ENCODE results near the gene LRRIQ4.

Gene LRRIQ4

GRCh38 chr3:169809230-169809795 lies 3.4 kb upstream of the LRRIQ4 start:
- DNase-seq (ENCODE audit: low spot score), result no peak

GRCh38 chr3:169811631-169812331 lies 889 bp upstream of the LRRIQ4 start:
- DNase-seq (ENCODE audit: low spot score), result no peak

- no peak for DNase-seq (ENCODE audit: low spot score)
These were observed 608 bp downstream of the LRRIQ4 start for GRCh38 chr3:169813278-169813677.

GRCh38 chr3:169813757-169814517 lies 1.3 kb downstream of the LRRIQ4 start:
- peak; percentile 79 for DNase-seq (ENCODE audit: low spot score)

- no peak for DNase-seq (ENCODE audit: low spot score)
These were observed 3.0 kb downstream of the LRRIQ4 start for GRCh38 chr3:169815590-169816150.

- no peak for DNase-seq (ENCODE audit: low spot score)
These were observed 5.6 kb downstream of the LRRIQ4 start for GRCh38 chr3:169818316-169818715.

GRCh38 chr3:169822091-169822490 lies 9.4 kb downstream of the LRRIQ4 start:
- DNase-seq (ENCODE audit: low spot score), result no peak

GRCh38 chr3:169822540-169822939 lies 9.9 kb downstream of the LRRIQ4 start:
- DNase-seq (ENCODE audit: low spot score), result no peak

GRCh38 chr3:169822983-169823382 lies 10.3 kb downstream of the LRRIQ4 start:
- no peak for DNase-seq (ENCODE audit: low spot score)

- no peak for DNase-seq (ENCODE audit: low spot score)
These were observed 12.6 kb downstream of the LRRIQ4 start for GRCh38 chr3:169825316-169825715.

- DNase-seq (ENCODE audit: low spot score), result no peak
These were observed 15.0 kb downstream of the LRRIQ4 start for GRCh38 chr3:169827712-169828111.

GRCh38 chr3:169835533-169835932 lies 22.9 kb downstream of the LRRIQ4 start:
- DNase-seq (ENCODE audit: low spot score), result no peak

GRCh38 chr3:169836078-169836941 lies 23.6 kb downstream of the LRRIQ4 start:
- no peak for DNase-seq (ENCODE audit: low spot score)

GRCh38 chr3:169836942-169837275 lies 24.2 kb downstream of the LRRIQ4 start:
- DNase-seq (ENCODE audit: low spot score), result no peak

GRCh38 chr3:169838511-169839030 lies 25.9 kb downstream of the LRRIQ4 start:
- no peak for DNase-seq (ENCODE audit: low spot score)

- no peak for DNase-seq (ENCODE audit: low spot score)
These were observed 28.5 kb downstream of the LRRIQ4 start for GRCh38 chr3:169841171-169841570.

- DNase-seq (ENCODE audit: low spot score), result no peak
These were observed 30.3 kb downstream of the LRRIQ4 start for GRCh38 chr3:169842960-169843359.

- DNase-seq (ENCODE audit: low spot score), result no peak
These were observed 34.0 kb downstream of the LRRIQ4 start for GRCh38 chr3:169846458-169847193.

- DNase-seq (ENCODE audit: low spot score), result no peak
These were observed 35.2 kb downstream of the LRRIQ4 start for GRCh38 chr3:169847896-169848295.

GRCh38 chr3:169848741-169849140 lies 36.1 kb downstream of the LRRIQ4 start:
- DNase-seq (ENCODE audit: low spot score), result no peak

- no peak for DNase-seq (ENCODE audit: low spot score)
These were observed 37.9 kb downstream of the LRRIQ4 start for GRCh38 chr3:169850618-169851017.
